GM18502 (cell line): ENCODE results near the gene LRP3.
"Not testable (repeated sequence)": the region's sequence is repeated elsewhere in the genome, so short reads cannot be mapped to it uniquely, and the experiment has no call there.

ENCODE experiments used
- ATAC-seq: cut with Tn5 transposase; IDR thresholded peaks from one replicate; pipeline ENCODE4 v1.9.1; 2021; ENCODE audit warnings: mild to moderate bottlenecking; ENCODE audit not compliant: unreplicated experiment, poor library complexity

Gene LRP3

DNA sequence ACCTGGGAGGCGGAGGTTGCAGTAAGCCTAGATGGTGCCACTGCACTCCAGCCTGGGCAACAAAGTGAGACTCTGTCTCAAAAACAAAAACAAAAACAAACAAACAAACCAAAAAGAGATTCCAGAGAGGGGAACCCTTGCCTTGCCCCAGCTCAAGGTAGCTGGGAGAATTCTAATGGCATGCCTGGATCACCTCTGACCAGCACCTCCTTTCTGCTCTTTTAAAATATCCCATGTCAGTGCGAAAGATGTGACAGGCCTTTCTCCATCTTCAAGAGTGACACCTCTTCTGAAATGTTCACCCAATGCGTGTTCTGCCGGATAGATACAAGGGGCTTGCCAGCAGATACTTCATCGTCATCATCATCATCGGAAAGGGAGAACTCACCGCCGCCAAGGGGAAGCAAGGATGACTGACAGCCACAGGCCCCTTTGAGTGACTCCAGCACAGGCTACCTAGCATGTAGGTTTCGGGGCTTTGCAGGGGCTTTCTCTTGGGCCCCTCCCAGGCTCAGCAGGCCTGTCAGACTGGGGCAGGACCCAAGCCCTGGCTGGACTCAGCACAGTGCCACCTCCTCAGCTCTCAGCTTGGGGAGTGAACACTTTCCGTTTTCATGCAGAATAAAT is 18.9 kb upstream of the LRP3 start:
- no peak for ATAC-seq

DNA sequence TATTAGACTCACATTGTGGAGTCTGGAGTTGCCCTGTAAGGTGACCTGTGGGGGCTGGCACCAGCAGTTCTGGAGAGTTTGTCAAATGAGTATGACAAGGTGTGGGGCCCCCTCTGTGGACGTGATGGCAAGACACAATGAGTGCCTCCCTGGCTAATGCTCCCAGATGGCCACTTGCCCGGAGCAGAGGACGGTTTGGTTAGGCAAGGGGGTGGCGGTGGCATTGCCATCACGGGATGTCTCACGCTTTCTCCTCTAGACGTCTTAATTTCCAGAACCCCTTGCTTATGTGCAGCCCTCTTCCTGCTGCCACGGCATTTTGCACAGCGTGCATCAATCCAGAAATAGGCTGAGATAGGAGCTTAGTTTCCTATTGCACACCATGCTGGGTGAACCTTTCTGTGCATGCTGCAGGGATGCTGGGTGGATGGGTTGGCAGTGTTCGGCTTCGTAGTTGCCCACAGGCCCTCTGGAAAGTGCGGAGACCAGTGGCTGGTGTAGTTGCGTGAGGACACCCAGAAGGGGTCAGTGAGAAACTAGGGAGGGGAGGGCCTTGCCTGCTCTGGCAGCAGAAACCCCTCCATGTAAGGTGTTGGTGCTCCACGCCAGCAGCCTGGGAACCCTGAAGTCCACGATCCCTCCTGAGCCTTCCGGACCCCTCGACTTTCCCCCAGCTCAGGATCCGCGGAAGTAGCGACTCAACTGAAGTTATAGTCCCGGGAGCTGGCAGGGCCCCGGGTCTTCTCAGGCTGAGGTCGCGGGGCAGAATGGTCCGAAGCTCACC is 18.1 kb upstream of the LRP3 start:
- peak; percentile 2 for ATAC-seq

DNA sequence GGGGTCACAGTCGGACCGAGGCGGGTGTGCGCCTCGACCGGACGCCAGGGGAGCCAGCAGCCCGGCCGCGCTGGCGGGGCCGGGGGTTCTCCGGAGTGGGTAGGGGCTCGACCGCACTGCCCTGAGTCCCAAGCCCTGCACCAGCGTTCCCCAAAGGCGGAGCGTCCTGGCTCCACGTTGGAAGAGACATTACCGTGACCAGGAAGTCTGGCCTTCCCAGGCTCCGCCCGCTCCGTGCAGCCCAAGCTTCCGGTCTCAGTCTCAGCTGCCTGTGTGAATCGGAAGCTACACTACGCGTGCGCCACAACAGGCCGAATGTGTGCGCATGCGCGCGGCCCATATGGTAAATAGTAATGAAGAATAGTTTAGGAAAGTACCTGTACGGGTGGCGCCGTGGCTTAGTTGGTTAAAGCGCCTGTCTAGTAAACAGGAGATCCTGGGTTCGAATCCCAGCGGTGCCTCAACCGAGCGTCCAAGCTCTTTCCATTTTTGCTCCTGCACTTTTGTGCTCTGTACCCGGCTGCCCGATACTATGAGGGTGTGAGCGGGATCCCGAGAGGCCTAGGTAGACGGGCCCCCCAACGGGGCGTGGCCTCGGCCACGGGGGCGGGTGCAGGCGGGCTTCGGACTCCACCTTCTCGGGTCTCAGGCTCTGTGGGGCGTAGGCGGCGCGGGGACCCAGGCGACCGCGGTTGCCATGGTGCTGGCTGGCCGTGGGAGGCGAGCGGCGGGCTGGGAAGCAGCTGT is 17.3 kb upstream of the LRP3 start:
- peak; percentile 85 for ATAC-seq

DNA sequence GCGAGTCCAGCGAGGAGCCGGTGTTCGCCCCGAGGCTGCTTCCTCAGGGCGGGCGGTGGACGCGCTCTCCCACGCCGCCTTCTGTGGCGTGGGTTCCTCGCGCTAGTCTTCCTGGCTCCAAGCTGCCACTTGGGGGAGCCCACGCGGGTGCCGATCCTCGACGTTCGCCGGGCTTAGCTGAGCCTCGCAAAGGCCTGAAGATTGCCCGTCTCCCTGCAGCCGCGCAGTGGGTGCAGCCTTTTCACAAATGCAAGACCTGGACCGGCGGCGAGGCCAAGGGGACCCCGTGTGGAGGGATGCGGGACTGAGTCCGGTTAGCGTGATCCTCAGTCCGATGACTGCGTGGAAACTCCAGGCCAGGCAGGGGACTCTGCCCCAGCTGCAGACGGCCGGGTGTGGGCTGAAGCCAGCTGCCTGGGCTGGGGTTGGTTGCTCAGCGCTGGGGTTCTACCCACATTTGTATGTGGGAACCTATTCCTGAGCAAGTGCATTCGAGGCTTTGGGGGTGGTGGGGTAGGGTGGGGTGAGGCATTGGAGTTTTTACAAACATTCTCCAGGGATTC is 16.6 kb upstream of the LRP3 start:
- ATAC-seq = peak; percentile 29

- ATAC-seq = no peak
Measured at GRCh38 chr19:33186431-33187182, 7.5 kb upstream of the LRP3 start.

GRCh38 chr19:33187183-33187540 is 7.0 kb upstream of the LRP3 start:
- ATAC-seq = no peak

- no peak for ATAC-seq
Measured at GRCh38 chr19:33189453-33189852, 4.7 kb upstream of the LRP3 start.

- ATAC-seq = not testable (repeated sequence)
Measured at GRCh38 chr19:33191092-33191491, 3.0 kb upstream of the LRP3 start.

DNA sequence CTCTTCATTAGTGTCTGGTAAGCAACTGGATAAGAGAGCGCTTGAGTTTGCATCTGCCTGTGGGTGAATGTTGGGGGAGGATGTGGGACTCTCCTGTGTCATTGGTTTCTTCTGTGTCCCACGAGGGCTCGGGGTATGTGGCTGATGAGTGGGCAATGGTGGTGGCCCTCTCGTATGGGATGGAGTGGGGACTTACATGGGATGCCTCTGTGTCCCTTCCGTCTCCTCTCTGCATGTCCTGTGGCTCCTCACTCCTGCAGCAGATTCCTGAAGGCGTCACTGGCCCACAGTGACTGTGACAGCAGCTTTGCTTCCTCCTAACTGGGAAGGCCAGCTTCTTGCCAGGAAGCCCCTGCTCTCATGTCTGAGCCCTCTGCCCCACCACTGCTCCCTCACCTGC is 2.6 kb upstream of the LRP3 start:
- no peak for ATAC-seq

- no peak for ATAC-seq
Measured at GRCh38 chr19:33192010-33192409, 2.1 kb upstream of the LRP3 start.

DNA sequence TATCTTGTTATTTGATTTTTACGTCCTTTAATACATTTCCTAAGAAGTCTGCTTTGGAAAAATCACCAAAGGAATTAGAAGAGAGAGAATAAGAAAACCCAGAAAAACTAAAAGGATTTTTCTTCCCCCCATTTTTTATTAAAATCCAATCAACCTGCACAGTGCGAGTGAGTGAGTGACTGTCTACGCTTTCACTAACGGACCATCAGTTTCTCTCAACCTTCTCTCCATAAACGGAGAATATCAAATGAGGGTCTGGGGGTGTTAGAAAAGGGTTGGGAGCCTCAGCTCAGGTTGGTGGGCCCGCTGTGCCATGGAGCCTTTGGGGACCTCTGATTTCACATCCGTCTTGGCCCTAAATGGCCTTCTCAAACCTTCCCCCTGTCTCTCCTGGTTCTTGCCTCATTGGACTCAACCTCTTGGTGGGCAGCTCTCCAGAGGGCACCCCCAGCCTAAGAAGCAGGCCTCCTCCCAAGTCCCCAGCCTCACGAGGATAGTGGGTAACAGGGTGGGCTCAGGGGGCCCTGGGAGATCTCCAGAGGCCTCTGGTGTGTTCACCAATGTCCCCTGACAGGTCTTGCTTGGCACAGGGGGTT is 763 bp upstream of the LRP3 start:
- ATAC-seq = no peak

DNA sequence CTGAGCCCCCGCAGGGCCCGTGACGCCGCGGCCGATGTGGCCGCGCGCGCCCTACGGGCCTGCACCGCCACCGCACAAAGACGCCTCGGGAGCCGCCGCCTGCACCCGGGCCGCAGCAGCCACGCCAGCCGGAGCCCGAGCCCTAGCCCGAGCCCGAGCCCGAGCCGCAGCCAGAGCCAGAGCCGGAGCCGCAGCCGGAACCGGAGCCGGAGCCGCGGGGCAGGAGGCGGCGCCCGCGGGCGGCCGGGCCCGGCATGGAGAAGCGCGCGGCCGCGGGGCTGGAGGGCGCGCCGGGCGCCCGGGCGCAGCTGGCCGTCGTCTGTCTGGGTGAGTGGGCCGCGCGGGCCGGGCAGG is 379 bp downstream of the LRP3 start:
- ATAC-seq = no peak

DNA sequence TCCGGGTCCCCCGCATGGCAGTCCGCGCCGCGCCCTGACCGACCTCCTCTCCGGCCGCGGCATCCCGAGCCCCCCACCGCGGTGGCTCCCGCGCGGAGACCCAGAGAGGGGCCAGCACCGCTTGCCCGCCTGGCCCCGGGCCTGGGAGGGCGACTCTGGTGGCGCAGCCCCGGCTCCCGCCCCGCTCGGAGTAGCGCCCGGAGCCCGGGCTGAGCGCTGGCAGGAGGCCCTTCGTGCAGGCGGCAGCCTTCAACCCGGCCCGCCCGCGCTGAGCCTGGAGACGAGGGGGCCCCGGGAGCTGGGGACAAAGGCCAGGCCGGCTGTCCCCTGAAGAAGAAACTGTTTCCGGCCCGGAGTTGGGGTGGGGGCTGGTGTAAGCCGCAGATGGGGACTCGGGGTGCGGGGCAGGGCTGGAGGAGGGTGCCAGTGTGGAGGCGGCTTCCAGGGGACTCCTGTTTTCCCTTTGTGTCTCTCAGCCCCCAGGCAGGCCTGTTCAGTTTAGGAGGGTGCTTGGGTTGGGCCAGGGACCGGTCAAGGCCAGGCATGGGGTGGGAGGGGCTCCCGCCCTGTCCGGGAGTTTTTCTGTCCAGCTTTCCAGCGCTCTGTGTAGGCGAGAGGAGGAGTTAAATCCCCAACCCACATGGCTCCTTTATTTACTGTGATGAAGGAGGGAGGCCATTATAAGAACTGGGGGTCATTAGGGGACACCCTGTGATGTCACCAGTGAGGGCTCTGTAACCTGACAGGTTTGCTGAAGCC is 935 bp downstream of the LRP3 start:
- no peak for ATAC-seq

GRCh38 chr19:33195645-33196347 is 1.7 kb downstream of the LRP3 start:
- ATAC-seq = no peak

- no peak for ATAC-seq
Measured at GRCh38 chr19:33196446-33197193, 2.5 kb downstream of the LRP3 start.

- no peak for ATAC-seq
Measured at GRCh38 chr19:33197591-33198000, 3.5 kb downstream of the LRP3 start.

DNA sequence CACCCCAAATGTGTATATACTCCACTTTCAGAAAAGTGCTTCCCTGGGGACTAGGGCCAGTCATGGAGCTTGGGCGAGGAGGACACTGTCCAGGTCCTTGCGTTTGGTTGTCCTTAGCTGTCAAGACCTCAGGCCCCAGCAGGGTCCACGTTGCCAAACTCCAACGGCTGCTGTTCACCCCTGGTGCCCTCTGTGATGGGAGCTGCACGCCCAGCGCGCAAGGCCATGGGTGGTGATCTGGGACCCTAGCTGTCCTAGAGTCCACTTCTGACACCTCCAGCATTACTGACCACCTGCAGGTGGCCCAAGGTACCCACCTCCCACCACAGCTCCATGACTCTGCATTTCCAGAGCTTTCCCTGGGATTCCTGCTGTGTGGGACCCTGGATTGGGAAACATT is 4.0 kb downstream of the LRP3 start:
- ATAC-seq = no peak
